Kidney glomerular epithelial cell (primary cell): ENCODE data around the gene OSGIN1.
"Not testable (repeated sequence)": the region's sequence is repeated elsewhere in the genome, so short reads cannot be mapped to it uniquely, and the experiment has no call there.

ENCODE experiments used
- DNase-seq: peaks from one replicate; lab custom pipeline; 2025; lab: John Stamatoyannopoulos, UW

The OSGIN1 gene

GRCh38 chr16:83942074-83942473 lies 11.0 kb upstream of the OSGIN1 start:
- no peak for DNase-seq

- no peak for DNase-seq
These were observed 10.1 kb upstream of the OSGIN1 start for GRCh38 chr16:83942815-83943515.

GRCh38 chr16:83943516-83944050 lies 9.5 kb upstream of the OSGIN1 start:
- DNase-seq: no peak

GRCh38 chr16:83945587-83945986 lies 7.5 kb upstream of the OSGIN1 start:
- no peak for DNase-seq

- no peak for DNase-seq
These were observed 6.8 kb upstream of the OSGIN1 start for GRCh38 chr16:83946154-83946780.

- DNase-seq: no peak
These were observed 6.1 kb upstream of the OSGIN1 start for GRCh38 chr16:83946781-83947566.

GRCh38 chr16:83947642-83948234 lies 5.3 kb upstream of the OSGIN1 start:
- no peak for DNase-seq

- DNase-seq: no peak
These were observed 3.9 kb upstream of the OSGIN1 start for GRCh38 chr16:83948914-83949723.

GRCh38 chr16:83949724-83950001 lies 3.4 kb upstream of the OSGIN1 start:
- no peak for DNase-seq

GRCh38 chr16:83950862-83951399 lies 2.1 kb upstream of the OSGIN1 start:
- DNase-seq: not testable (repeated sequence)

- DNase-seq: no peak
These were observed 1.5 kb upstream of the OSGIN1 start for GRCh38 chr16:83951544-83951943.

- peak; percentile 51 for DNase-seq
These were observed 477 bp upstream of the OSGIN1 start for GRCh38 chr16:83952587-83952939.

GRCh38 chr16:83953796-83954576 lies 946 bp downstream of the OSGIN1 start:
- DNase-seq: peak; percentile 57

- no peak for DNase-seq
These were observed 1.6 kb downstream of the OSGIN1 start for GRCh38 chr16:83954577-83955016.

GRCh38 chr16:83955218-83956130 lies 2.4 kb downstream of the OSGIN1 start:
- no peak for DNase-seq

- peak; percentile 48 for DNase-seq
These were observed 3.6 kb downstream of the OSGIN1 start for GRCh38 chr16:83956336-83957289.

GRCh38 chr16:83957296-83957855 lies 4.3 kb downstream of the OSGIN1 start:
- DNase-seq: no peak
